ENCODE results near the gene ZDHHC8.

The ZDHHC8 gene

GRCh38 chr22:20131597-20131858 is at the start of gene ZDHHC8:
TSS of gene ZDHHC8 (plus strand) at chr22:20131804. CDS start at chr22:20131948, 144 bp downstream.
- DNase-seq (ENCODE audit: low read depth in 2 of 2) = peak in 1 of 2 donors; percentile 16

DNA sequence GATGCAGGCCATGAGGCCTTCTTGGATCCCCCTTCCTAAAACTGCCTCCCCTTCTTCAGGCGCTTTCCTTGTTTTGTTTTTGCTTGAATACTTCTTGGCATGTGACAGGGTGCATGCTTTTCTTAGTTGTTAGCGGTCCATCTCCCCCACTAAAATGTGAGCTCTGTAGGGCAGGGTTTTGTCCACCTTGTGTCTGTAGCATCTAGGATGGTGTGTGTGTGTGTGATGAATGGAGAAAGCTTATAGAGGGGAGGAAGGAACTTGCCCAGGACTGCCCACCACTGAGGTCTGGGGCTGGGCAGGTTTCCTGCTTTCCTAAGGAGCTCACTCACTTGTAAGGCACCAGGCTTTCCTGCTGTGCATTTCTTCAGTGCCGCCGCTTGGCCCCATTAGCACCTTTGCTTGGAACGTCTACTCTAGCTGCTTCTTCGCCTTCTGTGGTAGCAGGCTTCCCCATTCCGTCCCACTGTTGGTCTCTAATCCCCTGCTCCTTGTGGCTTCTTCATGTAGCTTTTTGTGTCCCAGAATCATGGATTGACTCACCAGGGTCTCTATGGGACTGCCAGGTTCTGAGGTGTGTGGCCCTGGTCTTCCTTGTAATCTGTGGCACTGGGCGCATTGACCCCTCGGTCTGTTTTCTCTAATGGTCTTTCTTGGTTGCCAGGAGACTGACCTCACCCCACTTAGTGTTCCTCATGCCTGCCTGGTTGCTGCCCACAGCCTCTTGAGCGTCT is 48.3 kb upstream of the ZDHHC8 start:
- DNase-seq (ENCODE audit: low read depth in 2 of 2) = no peak

- DNase-seq (ENCODE audit: low read depth in 2 of 2) = no peak
These were observed 47.6 kb upstream of the ZDHHC8 start for GRCh38 chr22:20083891-20084546.

- DNase-seq (ENCODE audit: low read depth in 2 of 2) = no peak
These were observed 46.8 kb upstream of the ZDHHC8 start for GRCh38 chr22:20084547-20085413.

- DNase-seq (ENCODE audit: low read depth in 2 of 2) = no peak
These were observed 46.0 kb upstream of the ZDHHC8 start for GRCh38 chr22:20085651-20086050.

DNA sequence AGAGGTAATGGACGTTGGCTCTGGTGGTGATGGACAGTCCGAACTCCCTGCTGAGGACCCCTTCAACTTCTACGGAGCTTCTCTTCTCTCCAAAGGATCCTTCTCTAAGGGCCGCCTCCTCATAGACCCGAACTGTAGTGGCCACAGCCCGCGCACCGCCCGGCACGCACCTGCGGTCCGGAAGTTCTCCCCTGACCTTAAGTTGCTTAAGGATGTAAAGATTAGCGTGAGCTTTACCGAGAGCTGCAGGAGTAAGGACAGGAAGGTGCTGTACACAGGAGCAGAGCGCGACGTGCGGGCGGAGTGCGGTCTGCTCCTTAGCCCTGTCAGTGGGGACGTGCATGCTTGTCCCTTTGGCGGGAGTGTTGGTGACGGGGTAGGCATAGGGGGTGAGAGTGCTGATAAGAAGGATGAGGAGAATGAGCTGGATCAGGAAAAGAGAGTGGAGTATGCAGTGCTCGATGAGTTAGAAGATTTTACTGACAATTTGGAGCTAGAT is 45.5 kb upstream of the ZDHHC8 start:
- no peak for DNase-seq (ENCODE audit: low read depth in 2 of 2)

- DNase-seq (ENCODE audit: low read depth in 2 of 2) = no peak
These were observed 44.8 kb upstream of the ZDHHC8 start for GRCh38 chr22:20086763-20087162.

DNA sequence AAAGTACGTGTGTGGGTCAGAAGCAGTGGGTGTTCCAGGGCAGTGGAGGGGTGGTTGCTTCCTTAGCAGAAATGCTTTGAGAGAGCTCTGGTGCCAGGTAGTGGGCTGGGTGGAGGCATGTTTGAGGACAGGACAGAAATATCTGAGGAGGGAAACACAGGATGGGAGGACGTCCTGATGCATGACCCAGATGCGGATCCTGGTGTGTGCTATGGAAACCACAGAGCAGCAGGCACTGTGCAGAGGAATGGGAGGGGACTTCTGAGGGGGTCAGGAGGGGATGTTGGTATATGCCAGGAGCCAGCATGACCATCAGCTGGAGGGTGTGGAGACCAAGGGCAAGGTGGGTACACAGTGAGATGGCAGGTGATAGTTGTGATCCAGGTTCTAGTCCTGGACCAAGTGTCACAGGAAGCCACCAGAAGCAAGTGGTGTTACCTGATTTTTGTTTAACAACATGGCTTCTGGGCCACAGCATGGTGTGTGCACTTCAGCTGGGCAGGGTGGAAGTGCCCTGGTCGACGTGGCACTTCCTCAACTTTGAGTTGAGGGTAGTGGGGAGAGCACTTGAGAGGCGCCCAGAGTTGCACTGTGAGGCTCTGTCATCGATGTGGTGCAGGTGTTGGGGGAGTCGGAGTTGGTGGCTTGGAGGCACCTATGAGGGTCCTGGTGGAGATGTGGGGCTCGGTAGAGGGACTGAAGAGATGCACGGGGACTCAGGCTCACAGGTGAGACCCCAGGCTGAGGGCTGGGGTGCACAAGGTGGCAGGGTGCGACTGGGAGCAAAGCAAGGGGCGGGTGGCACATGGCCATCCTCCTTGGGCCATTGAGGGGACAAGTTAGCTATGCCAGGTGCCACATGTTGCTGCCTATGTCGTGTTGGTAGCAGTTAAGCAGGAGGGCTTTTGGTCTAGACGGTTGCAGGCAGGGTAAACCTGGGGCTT is 44.0 kb upstream of the ZDHHC8 start:
- no peak for DNase-seq (ENCODE audit: low read depth in 2 of 2)

- no peak for DNase-seq (ENCODE audit: low read depth in 2 of 2)
These were observed 43.3 kb upstream of the ZDHHC8 start for GRCh38 chr22:20088263-20088648.

- no peak for DNase-seq (ENCODE audit: low read depth in 2 of 2)
These were observed 42.2 kb upstream of the ZDHHC8 start for GRCh38 chr22:20089226-20089976.

GRCh38 chr22:20089977-20090729 is 41.5 kb upstream of the ZDHHC8 start:
- no peak for DNase-seq (ENCODE audit: low read depth in 2 of 2)

DNA sequence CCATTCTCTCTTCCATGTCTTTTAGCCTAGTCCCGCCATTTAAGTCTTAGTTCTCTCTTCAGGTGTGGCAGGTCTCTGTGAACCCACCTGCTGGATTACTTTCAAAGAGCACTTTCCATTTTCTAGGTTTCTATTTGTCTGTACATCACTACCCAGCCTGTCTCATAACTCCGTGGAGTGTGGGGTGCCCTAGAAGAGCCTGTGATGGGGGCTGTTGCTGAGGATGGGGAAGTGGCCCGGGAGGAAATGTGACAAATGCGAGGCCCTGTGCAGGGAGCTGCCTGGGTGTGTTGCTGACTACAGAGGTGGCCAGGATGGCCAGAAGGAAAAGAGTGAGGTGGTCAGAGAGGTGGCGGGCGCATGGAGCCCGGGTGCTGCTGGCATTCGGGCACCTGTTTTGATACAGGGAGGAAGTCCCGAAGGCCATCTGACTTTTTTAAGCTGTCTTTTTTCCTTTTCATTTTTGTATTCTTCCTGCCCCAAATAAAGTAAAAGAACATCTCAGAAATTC is 40.8 kb upstream of the ZDHHC8 start:
- DNase-seq (ENCODE audit: low read depth in 2 of 2) = no peak

DNA sequence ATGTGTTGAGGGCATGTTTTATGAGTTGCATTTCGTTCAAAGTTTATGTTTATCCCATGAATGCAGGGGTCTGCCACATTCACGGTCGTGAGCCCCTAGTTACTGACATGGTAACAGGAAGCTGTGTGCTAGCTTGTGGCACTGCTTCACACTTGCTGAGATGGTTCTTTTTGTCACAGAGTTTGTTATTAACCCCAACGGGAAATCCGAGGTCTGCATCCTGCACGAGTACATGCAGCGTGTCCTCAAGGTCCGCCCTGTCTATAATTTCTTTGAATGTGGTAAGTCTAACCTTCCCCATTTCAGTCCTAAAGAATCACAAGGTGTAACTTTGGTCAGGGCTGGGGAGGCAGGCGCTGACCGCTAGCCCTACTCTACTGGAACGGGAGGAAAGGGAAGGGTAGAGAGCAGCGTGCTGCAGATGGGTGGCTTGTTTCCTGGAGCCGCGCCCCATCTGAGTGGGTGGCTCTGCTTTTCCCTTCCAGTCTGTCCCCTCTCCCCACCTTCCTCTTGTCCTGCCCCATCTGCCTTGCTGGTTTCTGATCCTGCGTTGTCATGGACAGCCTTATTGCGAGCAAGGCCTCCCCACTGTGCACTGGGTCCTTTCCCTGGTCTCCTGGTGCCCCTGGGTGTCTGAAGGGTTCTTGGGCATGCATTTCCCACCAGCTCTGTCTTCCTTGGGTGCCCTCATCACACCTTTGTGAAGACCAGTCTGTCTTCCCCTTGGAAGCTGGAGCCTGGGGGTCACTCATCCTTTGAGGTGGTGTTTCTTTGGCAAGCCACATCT is 39.7 kb upstream of the ZDHHC8 start:
- no peak for DNase-seq (ENCODE audit: low read depth in 2 of 2)

DNA sequence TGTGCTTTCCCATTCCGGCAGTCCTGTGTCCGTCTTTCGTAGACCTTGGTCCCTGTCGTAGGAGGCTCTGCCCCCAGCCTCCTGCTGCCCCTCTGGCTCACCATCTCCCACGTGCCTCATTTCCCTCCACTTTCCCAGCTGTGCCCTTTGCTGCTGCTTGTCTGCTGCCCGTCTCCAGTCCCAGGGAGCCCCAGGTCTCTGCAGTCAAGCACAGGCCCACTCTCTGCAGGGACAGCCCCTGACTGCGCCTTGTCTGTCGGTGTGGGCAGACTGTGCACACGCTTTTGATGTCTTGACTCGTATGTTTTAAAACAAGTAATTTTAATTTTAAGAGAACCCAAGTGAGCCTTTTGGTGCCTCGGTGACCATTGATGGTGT is 39.1 kb upstream of the ZDHHC8 start:
- no peak for DNase-seq (ENCODE audit: low read depth in 2 of 2)

GRCh38 chr22:20093418-20094196 is 38.0 kb upstream of the ZDHHC8 start:
- DNase-seq (ENCODE audit: low read depth in 2 of 2) = no peak

- DNase-seq (ENCODE audit: low read depth in 2 of 2) = no peak
These were observed 37.3 kb upstream of the ZDHHC8 start for GRCh38 chr22:20094197-20094807.

DNA sequence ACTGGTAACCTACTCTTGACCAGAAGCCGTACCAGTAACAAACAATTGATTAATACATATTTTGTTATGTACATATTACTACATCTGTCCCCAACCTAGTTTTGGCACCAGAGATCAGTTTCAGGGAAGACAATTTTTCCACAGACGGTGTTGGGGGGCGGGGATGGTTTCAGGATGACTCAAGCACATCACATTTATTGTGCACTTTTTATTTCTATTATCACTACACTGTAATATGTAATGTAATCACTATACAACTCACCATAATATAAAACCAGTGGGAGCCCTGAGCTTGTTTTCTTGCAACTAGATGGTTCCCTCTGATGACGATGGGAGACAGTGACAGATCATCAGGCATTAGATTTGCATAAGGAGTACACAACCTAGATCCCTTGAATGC is 36.1 kb upstream of the ZDHHC8 start:
- no peak for DNase-seq (ENCODE audit: low read depth in 2 of 2)
